GM21737 (cell line): Measurements from ENCODE around the gene TANC1.

Source experiments
- ATAC-seq: cut with Tn5 transposase; IDR thresholded peaks from one replicate; pipeline ENCODE4 v1.9.1; 2021; ENCODE audit warnings: mild to moderate bottlenecking, moderate library complexity; ENCODE audit not compliant: unreplicated experiment

TANC1 gene

GRCh38 chr2:159153951-159154350, 185.5 kb downstream of the TANC1 start:
- no peak for ATAC-seq

- no peak for ATAC-seq
Measured at GRCh38 chr2:159154366-159154765, 185.9 kb downstream of the TANC1 start.

GRCh38 chr2:159155320-159155719, 186.9 kb downstream of the TANC1 start:
- ATAC-seq, result no peak

GRCh38 chr2:159155791-159156190, 187.4 kb downstream of the TANC1 start:
- ATAC-seq, result no peak

GRCh38 chr2:159156834-159157233, 188.4 kb downstream of the TANC1 start:
- ATAC-seq, result no peak

GRCh38 chr2:159157361-159158209, 189.1 kb downstream of the TANC1 start:
- ATAC-seq, result no peak

GRCh38 chr2:159160412-159160811, 192.0 kb downstream of the TANC1 start:
- ATAC-seq, result no peak

GRCh38 chr2:159160954-159161353, 192.5 kb downstream of the TANC1 start:
- ATAC-seq, result no peak

- ATAC-seq, result no peak
Measured at GRCh38 chr2:159163930-159164329, 195.5 kb downstream of the TANC1 start.

GRCh38 chr2:159164457-159164911, 196.0 kb downstream of the TANC1 start:
- ATAC-seq, result no peak

- no peak for ATAC-seq
Measured at GRCh38 chr2:159165048-159165447, 196.6 kb downstream of the TANC1 start.

GRCh38 chr2:159168707-159169106, 200.3 kb downstream of the TANC1 start:
- ATAC-seq, result no peak

GRCh38 chr2:159169187-159169586, 200.7 kb downstream of the TANC1 start:
- ATAC-seq, result no peak

GRCh38 chr2:159172403-159172802, 204.0 kb downstream of the TANC1 start:
- ATAC-seq, result no peak

- no peak for ATAC-seq
Measured at GRCh38 chr2:159174759-159175158, 206.3 kb downstream of the TANC1 start.

- ATAC-seq, result no peak
Measured at GRCh38 chr2:159175182-159175581, 206.7 kb downstream of the TANC1 start.

- no peak for ATAC-seq
Measured at GRCh38 chr2:159175927-159176326, 207.5 kb downstream of the TANC1 start.

GRCh38 chr2:159176555-159176954, 208.1 kb downstream of the TANC1 start:
- no peak for ATAC-seq

GRCh38 chr2:159177357-159177756, 208.9 kb downstream of the TANC1 start:
- no peak for ATAC-seq

GRCh38 chr2:159177957-159178356, 209.5 kb downstream of the TANC1 start:
- ATAC-seq, result no peak

GRCh38 chr2:159179096-159179495, 210.7 kb downstream of the TANC1 start:
- no peak for ATAC-seq

- ATAC-seq, result no peak
Measured at GRCh38 chr2:159179696-159180095, 211.3 kb downstream of the TANC1 start.

GRCh38 chr2:159183346-159183745, 214.9 kb downstream of the TANC1 start:
- no peak for ATAC-seq
